Measurements from ENCODE around the gene CD109. TPM values are rescaled to one million over a fixed set of nuclear protein-coding genes. Genes with fewer than 3 reads are reported as not detected.

Gene CD109
- total and polyA plus RNA-seq, 2 of the 4 experiments (the other 2 are of a cell fraction), result 3.6 to 5.0 TPM

DNA sequence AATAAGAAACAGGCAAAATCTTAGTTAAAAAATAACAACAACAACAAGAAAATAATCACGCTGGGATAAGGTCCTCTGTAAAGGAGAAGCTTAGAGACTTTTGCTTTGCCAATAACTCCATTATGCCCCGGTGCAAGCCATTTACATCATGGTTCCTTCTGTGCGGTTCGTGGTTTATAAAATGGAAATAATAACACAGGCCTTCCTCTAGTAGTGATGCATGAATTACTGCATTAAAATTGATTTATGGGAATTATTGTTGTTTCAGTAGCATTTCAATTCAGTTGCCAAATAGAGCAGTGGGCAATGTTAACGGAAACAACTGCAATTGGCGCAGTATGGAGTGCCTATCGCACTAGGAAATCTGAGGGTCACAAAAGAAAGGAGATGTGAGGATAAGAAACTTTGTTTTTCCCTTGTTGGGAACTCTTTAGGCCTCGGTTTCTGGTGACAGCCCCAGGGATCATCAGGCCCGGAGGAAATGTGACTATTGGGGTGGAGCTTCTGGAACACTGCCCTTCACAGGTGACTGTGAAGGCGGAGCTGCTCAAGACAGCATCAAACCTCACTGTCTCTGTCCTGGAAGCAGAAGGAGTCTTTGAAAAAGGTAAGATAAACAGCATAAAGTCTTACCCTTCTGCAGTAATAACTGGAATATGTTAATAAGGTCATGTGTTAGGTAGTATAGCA, 1.1 kb downstream of the CD109 start:
- H3K79me1 ChIP-seq (ENCODE audit: low read depth in 1 of 2, low read length in 2 of 2), result peaks cover 15 to 36% of the 10 kb centered on the region in 2 experiments
- no peak overlapping the region for H2BK15ac ChIP-seq (ENCODE audit: low read depth, low read length)
- no peak overlapping the region for H3K4me3 ChIP-seq (ENCODE audit: insufficient read depth, low read depth, low read length)
- 92% methylated on average over 3 of the region's 10 CpGs; no CpG with 5 or more reads in 1 of the 2 experiments for WGBS, 2 experiments (ENCODE audit: extremely low coverage in 2 of 2, insufficient read length in 1 of 2)
- ATAC-seq (ENCODE audit: low read depth) (no peak), DNase-seq (no peak)
- H2AK5ac ChIP-seq (ENCODE audit: low read depth, low read length), result peak overlapping the region; percentile 78; the same call in 1 of the 2 replicates
- H3K4ac ChIP-seq (ENCODE audit: low read depth, low read length), result peak overlapping the region; percentile 36; the same call in 1 of the 2 replicates
- TF ChIP-seq NFE2L2 (IDR thresholded peaks at IDR 0.05; ENCODE audit: low read depth, low read length) (no peak), RFX5 (IDR thresholded peaks at IDR 0.05; ENCODE audit: low read depth, low read length) (no peak), RAD21 (IDR thresholded peaks at IDR 0.05; ENCODE audit: low read length) (no peak), CHD1 (IDR thresholded peaks at IDR 0.05; ENCODE audit: low read depth, low read length) (no peak)
- TF ChIP-seq, protein P1, sequence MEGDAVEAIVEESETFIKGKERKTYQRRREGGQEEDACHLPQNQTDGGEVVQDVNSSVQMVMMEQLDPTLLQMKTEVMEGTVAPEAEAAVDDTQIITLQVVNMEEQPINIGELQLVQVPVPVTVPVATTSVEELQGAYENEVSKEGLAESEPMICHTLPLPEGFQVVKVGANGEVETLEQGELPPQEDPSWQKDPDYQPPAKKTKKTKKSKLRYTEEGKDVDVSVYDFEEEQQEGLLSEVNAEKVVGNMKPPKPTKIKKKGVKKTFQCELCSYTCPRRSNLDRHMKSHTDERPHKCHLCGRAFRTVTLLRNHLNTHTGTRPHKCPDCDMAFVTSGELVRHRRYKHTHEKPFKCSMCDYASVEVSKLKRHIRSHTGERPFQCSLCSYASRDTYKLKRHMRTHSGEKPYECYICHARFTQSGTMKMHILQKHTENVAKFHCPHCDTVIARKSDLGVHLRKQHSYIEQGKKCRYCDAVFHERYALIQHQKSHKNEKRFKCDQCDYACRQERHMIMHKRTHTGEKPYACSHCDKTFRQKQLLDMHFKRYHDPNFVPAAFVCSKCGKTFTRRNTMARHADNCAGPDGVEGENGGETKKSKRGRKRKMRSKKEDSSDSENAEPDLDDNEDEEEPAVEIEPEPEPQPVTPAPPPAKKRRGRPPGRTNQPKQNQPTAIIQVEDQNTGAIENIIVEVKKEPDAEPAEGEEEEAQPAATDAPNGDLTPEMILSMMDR (conservative IDR thresholded peaks at IDR 0.05; ENCODE audit: low read depth, low read length), result no peak
- H3K9me1 ChIP-seq (ENCODE audit: insufficient read depth, low read length), result peaks cover 6% of the 10 kb centered on the region
- no TSS peak for BruUV-seq (replicated peaks)
- H3K27ac ChIP-seq (ENCODE audit: insufficient read depth, low read length), result no peak overlapping the region
- no peak overlapping the region for H2AFZ ChIP-seq (replicated peaks; ENCODE audit: low read length, poor library complexity)
- H2AK9ac ChIP-seq (replicated peaks; ENCODE audit: low read depth, low read length, poor library complexity), result peak overlapping the region; percentile 29
- no peak overlapping the region for H3K18ac ChIP-seq (ENCODE audit: low read depth, low read length)
- H3K9me3 ChIP-seq (ENCODE audit: control insufficient read depth, insufficient read depth, low read length), result no peaks in the 10 kb centered on the region
- peak overlapping the region in 1 of 2 experiments; percentile 36; a peak in 2 of 4 replicates for H4K8ac ChIP-seq (ENCODE audit: low read depth in 2 of 2, low read length in 2 of 2)
- no peak overlapping the region for H3K9ac ChIP-seq (ENCODE audit: low read depth, low read length)
- no peaks in the 10 kb centered on the region for H3K36me3 ChIP-seq (ENCODE audit: control insufficient read depth, insufficient read depth, low read length)
- in situ Hi-C loops (cut with MboI; ENCODE audit: low sequenced_read_pairs), result no loop called here
- peaks cover 6% of the 10 kb centered on the region for H3K4me1 ChIP-seq (ENCODE audit: control insufficient read depth, insufficient read depth, low read length)
- POLR2A ChIA-PET (ENCODE audit: unreplicated experiment), result no interaction called here
- no peak overlapping the region for H4K91ac ChIP-seq (ENCODE audit: insufficient read depth, low read depth, low read length)
- H3K27me3 ChIP-seq (ENCODE audit: control insufficient read depth, insufficient read depth, low read length), result no peaks in the 10 kb centered on the region
- H3K14ac ChIP-seq (replicated peaks; ENCODE audit: low read depth, low read length), result peak overlapping the region; percentile 12
- intact Hi-C loops (cut with micrococcal nuclease), result no loop called here
- H4K5ac ChIP-seq (ENCODE audit: low read depth, low read length), result peak overlapping the region; percentile 30; the same call in 1 of the 2 replicates
- peak overlapping the region; percentile 73; the same call in 1 of the 2 replicates for H3K23ac ChIP-seq (ENCODE audit: low read depth, low read length)
- CTCF ChIA-PET, result no interaction called here
- dilution Hi-C loops (cut with HindIII; ENCODE audit: low sequenced_read_pairs, unreplicated experiment), result no loop called here
- 0 out of 2 replicates have a peak overlapping the region, but pooled peaks have one; percentile 1 for H2BK120ac ChIP-seq (ENCODE audit: low read depth, low read length)
- H2BK5ac ChIP-seq (ENCODE audit: low read depth, low read length, poor library complexity, severe bottlenecking), result no peak overlapping the region
- H2BK20ac ChIP-seq (ENCODE audit: low read depth, low read length), result no peak overlapping the region; the same call in 1 of the 2 replicates
- H4K20me1 ChIP-seq (ENCODE audit: insufficient read depth, low read length), result no peaks in the 10 kb centered on the region
- H3K4me2 ChIP-seq (ENCODE audit: low read depth, low read length), result peak overlapping the region; percentile 96
- H3K56ac ChIP-seq (ENCODE audit: extremely low read depth, insufficient read depth, low read length), result no peak overlapping the region

Measured in IMR-90 (cell line).